ENCODE results near the gene PRR19.

The PRR19 gene

DNA sequence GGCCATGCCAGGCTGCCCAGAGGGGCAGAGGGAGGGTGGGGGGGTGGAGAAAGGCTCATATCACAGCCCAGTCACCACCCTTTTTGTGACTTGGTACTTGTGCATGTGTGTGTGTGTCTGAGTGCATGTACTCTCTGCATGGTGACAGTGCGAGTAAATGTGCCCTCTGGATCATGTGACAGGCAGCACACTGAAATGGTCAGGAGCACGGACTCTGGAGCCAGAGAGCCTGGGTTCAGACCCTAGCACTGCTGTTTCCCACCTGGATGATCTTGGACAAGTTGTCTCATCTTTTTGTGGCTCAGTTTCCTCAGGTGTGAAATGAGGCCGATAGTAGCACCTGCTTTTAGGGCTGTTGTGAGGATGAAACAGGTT, 30.9 kb upstream of the PRR19 start:
- DNase-seq, result no peak

DNA sequence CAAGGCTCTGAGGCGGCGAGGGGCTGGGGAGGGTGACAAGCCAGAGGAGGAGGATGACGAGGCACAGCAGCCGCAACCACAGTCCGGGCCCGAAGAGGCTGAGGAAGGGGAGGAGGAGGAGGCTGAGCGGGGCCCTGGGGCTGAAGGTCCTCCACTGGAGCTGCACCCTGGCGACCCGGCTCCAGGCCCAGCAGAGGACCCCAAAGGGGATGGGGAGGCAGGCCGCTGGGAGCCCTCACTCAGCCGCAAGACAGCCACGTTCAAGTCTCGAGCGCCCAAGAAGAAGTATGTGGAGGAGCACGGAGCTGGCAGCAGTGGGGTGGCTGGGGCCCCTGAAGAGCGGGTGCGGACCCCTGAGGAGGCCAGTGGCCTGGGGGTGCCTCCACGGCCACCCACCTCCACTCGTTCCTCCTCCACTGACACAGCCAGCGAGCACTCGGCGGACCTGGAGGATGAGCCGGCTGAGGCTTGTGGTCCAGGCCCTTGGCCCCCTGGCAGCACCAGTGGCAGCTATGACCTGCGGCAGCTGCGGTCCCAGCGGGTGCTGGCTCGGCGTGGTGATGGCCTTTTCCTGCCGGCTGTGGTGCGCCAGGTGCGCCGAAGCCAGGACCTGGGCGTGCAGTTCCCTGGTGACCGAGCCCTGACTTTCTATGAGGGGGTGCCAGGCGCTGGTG, 29.9 kb upstream of the PRR19 start:
- no peak for DNase-seq

DNA sequence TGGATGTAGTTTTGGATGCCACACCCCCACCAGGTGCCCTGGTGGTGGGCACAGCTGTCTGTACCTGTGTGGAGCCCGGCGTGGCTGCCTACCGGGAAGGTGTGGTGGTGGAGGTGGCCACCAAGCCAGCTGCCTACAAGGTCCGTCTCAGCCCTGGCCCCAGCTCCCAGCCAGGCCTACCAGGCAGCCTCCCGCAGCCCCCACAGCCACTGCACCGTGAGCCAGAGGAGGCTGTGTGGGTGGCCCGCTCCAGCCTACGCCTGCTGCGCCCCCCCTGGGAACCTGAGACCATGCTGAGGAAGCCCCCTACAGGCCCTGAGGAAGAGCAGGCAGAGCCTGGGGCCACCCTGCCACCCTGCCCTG, 29.4 kb upstream of the PRR19 start:
- DNase-seq, result no peak

DNA sequence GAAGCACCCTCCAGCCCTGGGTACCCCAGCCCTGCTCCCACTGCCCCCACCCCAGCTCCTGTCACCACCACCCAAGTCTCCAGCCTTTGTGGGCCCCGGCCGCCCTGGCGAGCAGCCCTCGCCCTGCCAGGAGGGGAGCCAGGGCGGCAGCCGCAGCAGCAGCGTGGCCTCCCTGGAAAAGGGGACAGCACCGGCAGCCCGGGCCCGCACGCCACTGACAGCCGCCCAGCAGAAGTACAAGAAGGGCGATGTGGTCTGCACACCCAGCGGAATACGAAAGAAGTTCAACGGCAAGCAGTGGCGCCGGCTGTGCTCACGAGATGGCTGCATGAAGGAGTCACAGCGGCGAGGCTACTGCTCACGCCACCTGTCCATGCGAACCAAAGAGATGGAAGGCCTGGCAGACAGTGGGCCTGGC, 28.9 kb upstream of the PRR19 start:
- no peak for DNase-seq

GRCh38 chr19:42273407-42274064, 28.4 kb upstream of the PRR19 start:
- DNase-seq, result no peak

DNA sequence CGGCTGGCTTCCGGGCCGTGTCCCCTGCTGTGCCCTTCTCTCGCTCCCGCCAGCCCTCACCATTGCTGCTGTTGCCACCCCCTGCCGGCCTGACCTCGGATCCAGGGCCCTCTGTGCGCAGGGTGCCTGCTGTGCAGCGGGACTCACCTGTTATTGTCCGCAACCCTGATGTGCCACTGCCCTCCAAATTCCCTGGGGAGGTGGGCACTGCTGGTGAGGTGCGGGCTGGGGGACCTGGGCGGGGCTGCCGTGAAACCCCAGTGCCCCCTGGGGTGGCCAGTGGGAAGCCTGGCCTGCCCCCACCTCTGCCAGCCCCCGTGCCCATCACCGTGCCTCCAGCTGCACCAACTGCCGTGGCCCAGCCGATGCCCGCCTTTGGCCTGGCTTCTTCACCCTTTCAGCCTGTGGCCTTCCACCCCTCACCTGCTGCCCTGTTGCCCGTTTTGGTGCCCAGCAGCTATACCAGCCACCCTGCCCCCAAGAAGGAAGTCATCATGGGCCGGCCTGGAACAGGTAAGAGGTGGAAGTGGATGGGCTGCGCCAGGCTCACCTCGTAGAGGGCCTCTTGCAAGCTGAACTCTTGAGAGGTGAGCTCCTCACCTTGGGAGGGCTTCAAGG, 27.8 kb upstream of the PRR19 start:
- no peak for DNase-seq

- no peak for DNase-seq
Measured at GRCh38 chr19:42275103-42275502, 26.8 kb upstream of the PRR19 start.

DNA sequence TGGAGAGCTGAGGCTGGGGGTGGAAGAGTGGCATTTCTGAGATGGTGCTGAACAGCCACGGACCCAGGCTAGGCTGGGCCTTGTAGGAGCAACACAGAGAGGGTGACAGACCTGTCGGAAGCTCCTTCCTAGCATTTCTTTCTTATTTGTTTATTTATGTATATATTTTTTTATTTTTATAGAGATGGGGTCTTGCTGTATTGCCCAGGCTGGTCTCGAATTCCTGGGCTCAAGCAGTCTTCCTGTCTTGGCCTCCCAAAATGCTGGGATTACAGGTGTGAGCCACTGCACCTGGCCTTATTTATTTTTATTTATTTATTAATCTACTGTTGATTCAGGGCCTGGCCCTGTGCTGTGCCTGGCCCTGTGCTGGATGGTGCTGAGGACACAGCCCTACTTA, 26.4 kb upstream of the PRR19 start:
- no peak for DNase-seq

GRCh38 chr19:42276284-42276683, 25.6 kb upstream of the PRR19 start:
- no peak for DNase-seq

- DNase-seq, result peak; percentile 50 to 58
Measured at GRCh38 chr19:42276821-42277220, 25.1 kb upstream of the PRR19 start.

- no peak for DNase-seq
Measured at GRCh38 chr19:42277821-42278451, 24.0 kb upstream of the PRR19 start.

DNA sequence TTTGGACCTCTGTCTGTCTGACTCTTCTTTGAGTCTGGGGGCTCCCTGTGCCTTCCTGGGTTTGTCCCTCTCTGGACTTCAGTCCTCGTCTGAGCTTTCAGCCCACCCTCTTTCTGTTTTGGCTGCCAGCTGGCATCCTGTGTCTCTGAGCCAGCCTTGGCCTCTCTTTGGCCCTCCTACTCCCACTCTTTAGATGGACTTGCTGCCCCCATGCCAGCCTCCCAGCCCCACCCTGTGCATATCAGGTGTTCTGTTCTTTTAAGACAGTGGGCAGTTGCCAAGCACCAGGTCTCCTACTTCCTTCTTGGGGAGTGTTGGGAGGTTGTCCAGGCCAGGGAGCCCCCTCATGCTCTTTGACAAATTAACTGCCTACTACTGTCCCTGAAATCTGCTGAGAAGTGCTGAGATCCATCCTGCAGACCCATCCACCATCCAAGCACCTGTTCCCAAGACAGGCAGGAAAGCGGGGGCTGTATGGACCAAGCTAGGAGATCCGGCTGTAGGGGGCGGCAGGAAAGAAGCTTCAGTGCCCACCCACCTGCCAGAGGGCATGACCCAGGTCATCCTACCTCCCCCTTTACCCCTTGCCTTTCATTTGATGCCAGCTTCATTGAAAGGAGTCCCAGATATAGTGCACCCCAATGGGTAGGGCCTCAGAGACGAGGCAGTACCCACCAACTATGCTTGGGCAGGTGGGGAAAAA, 23.3 kb upstream of the PRR19 start:
- DNase-seq, result no peak

- DNase-seq, result peak in 1 of 2 experiments; percentile 28
Measured at GRCh38 chr19:42279155-42279901, 22.6 kb upstream of the PRR19 start.

- peak; percentile 88 to 93 for DNase-seq
Measured at GRCh38 chr19:42279902-42280814, 21.8 kb upstream of the PRR19 start.

DNA sequence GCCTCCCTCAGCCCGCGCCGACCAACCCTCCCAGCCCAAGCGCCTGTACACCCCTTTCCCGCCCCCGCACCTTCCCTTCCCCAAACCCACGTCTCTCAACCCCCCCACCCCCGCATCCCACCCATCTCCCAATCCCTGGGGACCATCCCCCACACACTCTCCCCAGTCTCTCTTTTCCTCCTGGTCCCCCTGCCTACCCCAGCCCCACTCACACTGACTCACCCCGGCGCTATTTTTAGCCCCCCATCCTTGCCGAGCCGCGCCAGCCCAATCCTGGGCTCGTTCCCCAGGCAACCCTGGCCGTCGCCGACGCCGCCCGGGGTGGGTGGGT, 21.2 kb upstream of the PRR19 start:
- no peak for DNase-seq

- peak in 1 of 2 experiments; percentile 44 for DNase-seq
Measured at GRCh38 chr19:42281146-42281826, 20.6 kb upstream of the PRR19 start.

GRCh38 chr19:42281827-42282762, 19.8 kb upstream of the PRR19 start:
- no peak for DNase-seq

DNA sequence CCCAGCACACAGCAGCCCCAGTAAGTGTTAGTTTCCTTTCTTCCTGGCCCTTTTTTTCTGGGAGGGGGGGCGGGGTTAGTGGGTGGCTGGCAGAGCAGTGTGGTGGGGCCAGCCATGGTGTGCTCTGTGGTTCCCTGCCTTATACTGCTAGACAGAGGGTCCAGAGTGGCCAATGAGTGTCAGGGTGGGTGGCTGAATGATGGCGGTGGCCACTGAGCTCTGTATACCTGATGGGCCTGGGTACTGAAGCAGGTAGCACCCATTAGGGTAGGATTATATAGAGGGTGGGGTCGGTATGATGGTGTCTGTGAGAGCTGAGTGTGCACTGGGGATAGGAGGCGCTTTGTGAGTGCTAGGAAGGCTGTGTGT, 19.1 kb upstream of the PRR19 start:
- DNase-seq, result no peak

- DNase-seq, result peak; percentile 94
Measured at GRCh38 chr19:42283188-42284065, 18.5 kb upstream of the PRR19 start.

Data from activated CD4-positive, alpha-beta T cell treated with anti-CD3 and anti-CD28 coated beads, Interleukin-2, amount 50 U/mL, for 48 hours (primary cell).